GM18951 (cell line): ENCODE data around the gene A3GALT2.

Experiments
- POLR2A ChIP-seq: IDR thresholded peaks from 4 replicates; pipeline ENCODE4 v1.6.1; 2011; ENCODE audit warnings: mild to moderate bottlenecking; ENCODE audit not compliant: insufficient read length, insufficient read depth; ENCODE audit errors: extremely low read depth
- in situ Hi-C: fragments of 300-500 bp; cut with MboI; formaldehyde crosslinking; loops from one replicate; pipeline ENCODE4 v1.12.0; 2022; ENCODE audit warnings: low sequenced_read_pairs, mixed read lengths, inconsistent platforms; ENCODE audit not compliant: unreplicated experiment

A3GALT2 gene

GRCh38 chr1:33332881-33333280 is 12.0 kb upstream of the A3GALT2 start:
- in situ Hi-C loops = no loop called here
- TF ChIP-seq POLR2A = no peak

- in situ Hi-C loops = no loop called here
- TF ChIP-seq POLR2A = no peak
Observed at GRCh38 chr1:33332357-33332789, 11.5 kb upstream of the A3GALT2 start.

- in situ Hi-C loops = no loop called here
- TF ChIP-seq POLR2A = no peak
Observed at GRCh38 chr1:33331444-33332356, 10.8 kb upstream of the A3GALT2 start.

GRCh38 chr1:33330906-33331305 is 10.0 kb upstream of the A3GALT2 start:
- no peak for TF ChIP-seq POLR2A
- in situ Hi-C loops = no loop called here

- no peak for TF ChIP-seq POLR2A
- in situ Hi-C loops = no loop called here
Observed at GRCh38 chr1:33330361-33330890, 9.5 kb upstream of the A3GALT2 start.

- in situ Hi-C loops = no loop called here
Observed at GRCh38 chr1:33329600-33330305, 8.9 kb upstream of the A3GALT2 start.

GRCh38 chr1:33328817-33329216 is 7.9 kb upstream of the A3GALT2 start:
- in situ Hi-C loops = no loop called here
- TF ChIP-seq POLR2A = no peak

More at GRCh38 chr1:33329600-33330305, 8.9 kb upstream of the A3GALT2 start:
- TF ChIP-seq POLR2A = no peak

GRCh38 chr1:33327587-33328325 is 6.9 kb upstream of the A3GALT2 start:
- TF ChIP-seq POLR2A = no peak
- in situ Hi-C loops = no loop called here

- in situ Hi-C loops = no loop called here
- no peak for TF ChIP-seq POLR2A
Observed at GRCh38 chr1:33326785-33327184, 5.9 kb upstream of the A3GALT2 start.

GRCh38 chr1:33324677-33325575 is 4.0 kb upstream of the A3GALT2 start:
- no peak for TF ChIP-seq POLR2A
- in situ Hi-C loops = no loop called here

- in situ Hi-C loops = no loop called here
- TF ChIP-seq POLR2A = no peak
Observed at GRCh38 chr1:33323663-33324477, 3.0 kb upstream of the A3GALT2 start.
